NK-92 (cell line): ENCODE data around the gene SIPA1.
"Not testable (repeated sequence)": the region's sequence is repeated elsewhere in the genome, so short reads cannot be mapped to it uniquely, and the experiment has no call there.

Experiments
- DNase-seq: peaks from one replicate; lab custom pipeline; 2025; ENCODE audit not compliant: unreplicated experiment; lab: John Stamatoyannopoulos, UW

SIPA1 gene

GRCh38 chr11:65623177-65623576 is 14.7 kb upstream of the SIPA1 start:
- DNase-seq: no peak

- no peak for DNase-seq
Observed at GRCh38 chr11:65623852-65624616, 13.9 kb upstream of the SIPA1 start.

DNA sequence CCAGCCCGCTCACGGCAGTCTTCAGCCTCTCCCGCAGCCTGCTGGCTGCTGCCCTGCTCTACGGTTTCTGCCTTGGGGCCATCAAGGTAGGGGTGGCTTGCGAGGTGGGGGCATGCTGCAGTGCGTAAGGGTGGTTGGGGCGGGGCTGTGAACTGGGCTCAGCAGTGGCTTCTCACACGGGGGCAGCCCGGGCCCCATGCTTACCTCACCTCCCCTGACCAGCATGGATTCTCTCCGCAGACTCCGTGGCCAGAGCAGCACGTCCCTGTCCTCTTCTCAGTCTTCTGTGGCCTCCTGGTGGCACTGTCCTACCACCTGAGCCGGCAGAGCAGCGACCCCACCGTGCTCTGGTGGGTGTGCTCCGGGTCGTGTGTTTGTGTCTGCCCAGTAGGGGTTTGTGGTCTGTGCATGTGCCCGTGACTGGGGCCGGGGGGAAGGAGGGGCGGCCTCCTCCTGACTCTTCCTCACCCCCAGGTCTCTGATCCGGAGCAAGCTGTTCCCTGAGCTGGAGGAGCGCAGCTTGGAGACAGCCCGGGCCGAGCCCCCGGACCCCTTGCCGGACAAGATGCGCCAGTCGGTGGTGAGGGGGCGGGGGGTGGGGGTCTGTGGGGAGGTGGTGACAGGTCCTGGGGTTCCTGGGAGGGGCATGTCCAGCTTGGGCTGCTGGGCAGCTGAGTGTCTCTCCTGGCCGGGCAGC is 12.8 kb upstream of the SIPA1 start:
- no peak for DNase-seq

- DNase-seq: no peak
Observed at GRCh38 chr11:65625628-65626342, 12.1 kb upstream of the SIPA1 start.

- DNase-seq: no peak
Observed at GRCh38 chr11:65627202-65627601, 10.7 kb upstream of the SIPA1 start.

DNA sequence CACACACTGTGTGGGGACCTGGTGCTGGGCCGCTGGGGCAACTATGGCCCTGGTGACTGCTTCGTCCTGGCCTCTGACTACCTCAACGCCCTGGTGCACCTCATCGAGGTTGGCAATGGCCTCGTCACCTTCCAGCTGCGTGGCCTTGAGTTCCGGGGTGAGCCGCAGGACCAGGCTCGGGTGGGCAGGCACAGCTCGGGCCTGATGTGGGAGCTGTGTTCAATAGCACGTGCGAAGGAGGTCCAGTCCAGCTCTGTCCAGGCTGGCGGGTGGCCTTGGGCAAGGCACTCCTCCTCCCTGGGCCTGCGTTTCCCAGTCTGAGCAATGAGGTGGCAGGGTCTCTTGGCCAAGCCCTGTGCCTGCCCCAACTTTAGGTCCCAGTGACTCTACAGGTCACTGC is 8.3 kb upstream of the SIPA1 start:
- DNase-seq: no peak

GRCh38 chr11:65630215-65630614 is 7.7 kb upstream of the SIPA1 start:
- DNase-seq: no peak

DNA sequence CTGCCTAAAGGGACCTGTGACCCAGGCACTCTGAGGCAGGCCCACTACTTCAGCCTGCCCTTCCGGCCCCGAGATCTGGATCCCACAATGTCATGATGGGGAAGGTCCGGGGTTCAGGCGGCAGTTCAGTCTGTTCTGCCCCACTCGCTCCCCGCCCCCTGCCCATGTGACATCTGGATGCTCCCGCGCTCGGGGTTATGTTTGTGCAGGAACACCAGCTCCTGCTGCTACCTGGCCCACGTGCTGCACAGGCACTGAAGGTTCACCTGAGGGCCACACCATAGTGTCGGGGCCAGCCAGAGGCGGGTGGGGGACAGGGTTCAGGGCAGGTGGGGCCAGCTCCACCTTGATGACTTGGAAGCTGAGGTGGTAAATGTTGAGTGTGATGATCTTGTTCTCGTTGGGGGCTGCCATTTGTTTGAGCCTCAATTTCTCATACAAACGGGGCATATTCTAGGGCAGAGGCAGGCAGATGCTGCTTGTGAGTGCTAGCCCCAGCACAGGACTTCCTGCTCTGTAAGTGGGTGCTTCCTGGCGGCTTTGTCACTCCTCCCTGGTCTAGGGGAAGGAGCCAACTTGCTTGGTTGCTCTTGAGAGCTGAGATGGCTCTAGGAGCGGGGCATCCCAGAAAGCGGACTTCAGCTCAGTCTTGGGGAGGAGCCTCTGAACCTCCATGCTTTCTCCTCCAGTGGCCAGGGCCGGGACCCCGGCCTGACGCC is 4.4 kb upstream of the SIPA1 start:
- DNase-seq: no peak

DNA sequence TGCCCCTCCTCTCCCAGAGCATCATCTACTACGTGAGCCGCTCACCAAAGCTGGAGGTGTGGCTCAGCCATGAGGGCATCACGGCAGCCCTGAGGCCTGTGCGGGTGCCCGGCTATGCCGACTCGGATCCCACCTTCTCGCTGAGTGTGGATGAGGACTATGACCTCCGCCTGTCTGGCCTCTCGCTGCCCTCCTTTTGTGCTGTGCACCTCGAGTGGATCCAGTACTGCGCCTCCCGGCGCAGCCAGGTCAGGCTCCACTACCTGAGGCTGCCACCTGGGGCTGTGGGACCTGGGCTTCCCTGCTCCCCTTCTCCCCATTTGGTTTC is 3.8 kb upstream of the SIPA1 start:
- DNase-seq: no peak

DNA sequence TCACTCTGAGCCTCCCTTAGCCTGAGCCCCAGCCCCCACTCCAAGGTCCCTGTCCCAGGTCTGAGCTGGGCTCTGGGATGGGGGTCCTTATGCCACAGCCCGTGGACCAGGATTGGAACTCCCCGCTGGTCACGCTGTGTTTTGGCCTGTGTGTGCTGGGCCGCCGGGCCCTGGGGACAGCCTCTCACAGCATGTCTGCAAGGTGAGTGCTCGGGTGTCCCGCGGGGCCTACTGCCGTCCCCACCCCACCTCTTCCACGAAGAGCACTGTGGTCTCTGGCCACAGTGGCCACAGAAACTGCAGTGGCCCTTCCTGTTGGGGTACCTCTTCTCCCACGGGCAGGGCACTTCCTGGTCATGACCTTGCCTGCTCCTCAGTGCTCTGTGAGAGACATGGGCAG is 3.5 kb upstream of the SIPA1 start:
- no peak for DNase-seq

GRCh38 chr11:65634905-65635731 is 2.8 kb upstream of the SIPA1 start:
- no peak for DNase-seq

GRCh38 chr11:65636108-65637031 is 1.5 kb upstream of the SIPA1 start:
- DNase-seq: no peak

DNA sequence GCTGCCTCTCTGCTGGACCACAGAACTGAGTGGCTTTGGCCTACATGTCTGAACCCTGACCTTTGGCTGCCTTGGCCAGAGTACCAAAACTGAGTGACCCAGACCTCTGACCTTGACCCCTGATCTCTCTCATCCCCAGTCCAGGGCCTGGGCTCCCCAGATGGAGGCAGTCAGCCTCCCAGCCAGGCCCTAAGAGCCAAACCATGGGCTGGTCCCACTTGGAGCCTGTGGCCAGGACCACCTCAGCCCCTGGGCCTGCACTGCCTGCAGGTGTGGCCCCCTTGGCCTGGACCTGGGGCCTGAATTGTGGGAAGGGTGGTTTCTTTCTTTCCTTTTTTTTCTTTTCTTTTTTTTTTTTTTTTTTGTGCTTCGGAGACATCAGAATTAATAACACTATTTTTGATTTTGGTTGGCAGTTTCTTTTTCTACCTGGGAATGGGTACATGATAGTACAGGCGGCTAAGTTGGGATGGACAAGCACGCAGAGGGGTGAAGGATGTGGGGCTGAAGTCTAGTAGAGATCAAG is 806 bp upstream of the SIPA1 start:
- no peak for DNase-seq

GRCh38 chr11:65639228-65639597 is 1.3 kb downstream of the SIPA1 start:
- not testable (repeated sequence) for DNase-seq

- no peak for DNase-seq
Observed at GRCh38 chr11:65639623-65640482, 2.0 kb downstream of the SIPA1 start.

DNA sequence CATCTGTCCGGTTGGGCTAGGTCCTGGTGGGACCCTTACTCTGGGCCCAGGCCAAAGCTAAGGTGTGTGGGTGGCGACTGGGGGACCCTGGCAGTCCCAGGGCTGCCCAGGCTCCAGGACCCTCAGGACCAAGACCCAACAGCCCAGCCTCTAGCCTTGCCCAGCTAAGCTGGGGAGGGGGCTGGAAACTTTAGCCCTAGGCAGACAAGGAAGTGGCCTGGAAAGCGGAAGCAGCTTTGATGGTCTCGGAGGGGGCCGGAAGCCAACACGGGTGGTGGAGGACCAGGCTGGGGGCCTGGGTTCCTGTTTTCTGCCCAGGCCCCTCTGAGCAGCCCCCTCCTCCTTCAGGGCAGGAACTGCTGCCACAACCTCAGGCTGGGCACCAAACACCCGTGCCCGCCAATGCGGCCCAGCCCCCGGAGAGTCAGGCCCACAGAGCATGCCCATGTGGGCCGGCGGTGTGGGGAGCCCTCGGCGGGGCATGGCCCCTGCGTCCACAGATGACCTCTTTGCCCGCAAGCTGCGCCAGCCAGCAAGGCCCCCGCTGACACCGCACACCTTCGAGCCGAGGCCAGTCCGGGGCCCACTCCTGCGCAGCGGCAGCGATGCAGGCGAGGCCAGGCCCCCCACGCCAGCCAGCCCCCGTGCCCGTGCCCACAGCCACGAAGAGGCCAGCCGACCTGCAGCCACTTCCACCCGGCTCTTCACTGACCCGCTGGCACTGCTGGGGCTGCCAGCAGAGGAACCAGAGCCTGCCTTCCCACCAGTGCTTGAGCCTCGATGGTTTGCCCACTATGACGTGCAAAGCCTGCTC is 2.8 kb downstream of the SIPA1 start:
- no peak for DNase-seq

DNA sequence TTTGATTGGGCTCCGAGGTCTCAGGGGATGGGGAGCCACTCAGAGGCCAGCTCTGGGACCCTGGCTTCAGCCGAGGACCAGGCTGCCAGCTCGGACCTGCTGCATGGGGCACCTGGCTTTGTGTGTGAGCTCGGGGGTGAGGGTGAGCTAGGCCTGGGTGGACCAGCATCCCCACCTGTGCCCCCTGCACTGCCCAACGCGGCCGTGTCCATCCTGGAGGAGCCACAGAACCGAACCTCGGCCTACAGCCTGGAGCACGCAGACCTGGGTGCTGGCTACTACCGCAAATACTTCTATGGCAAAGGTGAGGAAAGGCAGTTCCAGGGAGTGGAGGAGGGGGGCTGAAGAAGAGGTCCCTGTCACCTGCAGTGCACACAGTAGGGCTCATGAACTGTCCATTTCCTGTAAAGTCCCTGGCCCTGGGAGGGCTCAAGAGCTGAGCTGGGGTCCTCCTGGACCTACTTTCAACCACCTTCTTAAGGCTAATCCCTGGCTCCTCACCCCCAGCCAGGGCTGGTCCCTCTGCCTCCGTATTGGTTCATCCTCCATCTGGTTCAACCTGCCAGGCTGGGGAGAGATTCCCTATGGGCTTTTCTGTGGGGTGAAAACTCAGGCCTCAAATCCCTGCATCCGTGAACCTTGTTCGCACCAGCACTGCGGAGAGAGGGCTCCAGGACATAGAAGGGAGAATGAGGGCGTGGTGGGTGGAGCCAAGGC is 3.6 kb downstream of the SIPA1 start:
- no peak for DNase-seq
